NCI-H1105 (cell line): ENCODE data around the gene OR12D1.

Source experiments
- DNase-seq: peaks from one replicate; lab custom pipeline; 2025; lab: John Stamatoyannopoulos, UW

The OR12D1 gene

GRCh38 chr6:29465801-29466200 lies 51.1 kb downstream of the OR12D1 start:
- no peak for DNase-seq

GRCh38 chr6:29466241-29466640 lies 51.5 kb downstream of the OR12D1 start:
- no peak for DNase-seq
